WTC11 (cell line): Measurements from ENCODE around the gene FAM181A. TPM values are rescaled to one million over a fixed set of nuclear protein-coding genes. Genes with fewer than 3 reads are reported as not detected.
A peak's percentile ranks its signal among the peaks of the same experiment; 100 is the strongest.

Experiments used
- ATAC-seq: fragments of 200-7000 bp; cut with Tn5 transposase; 2 replicates; pipeline ENCODE4 v1.10.0; 2021; ENCODE audit warnings: mild to moderate bottlenecking, moderate library complexity
- CTCF ChIA-PET: fragments of 300-600 bp; sonication (Branson Sonifier 250); formaldehyde crosslinking; loops from one replicate; lab custom pipeline; 2021; ENCODE audit warnings: antibody characterized with exemption; lab: Charles Lee
- POLR2A ChIA-PET: fragments of 350-600 bp; sonication (Branson Sonifier 250); formaldehyde crosslinking; loops from one replicate; lab custom pipeline; 2021; ENCODE audit warnings: antibody characterized with exemption; lab: Charles Lee
- DNase-seq: peaks from one replicate; pipeline ENCODE4 v3.0.0; 2021; ENCODE audit warnings: low spot score
- H3K27ac Mint-ChIP-seq: 2 replicates; pipeline ENCODE4 v1.8.0; 2021; ENCODE audit warnings: mixed read lengths
- H3K27me3 Mint-ChIP-seq: 2 replicates; pipeline ENCODE4 v1.8.0; 2021; ENCODE audit warnings: low read depth, mild to moderate bottlenecking, moderate library complexity, mixed read lengths
- H3K36me3 Mint-ChIP-seq: 2 replicates; pipeline ENCODE4 v1.8.0; 2021; ENCODE audit warnings: mixed read lengths
- H3K4me1 Mint-ChIP-seq: 2 replicates; pipeline ENCODE4 v1.8.0; 2022; ENCODE audit warnings: mixed read lengths
- H3K4me3 Mint-ChIP-seq: 2 replicates; pipeline ENCODE4 v1.8.0; 2021; ENCODE audit warnings: mild to moderate bottlenecking, moderate library complexity, mixed read lengths
- H3K9me3 Mint-ChIP-seq: 2 replicates; pipeline ENCODE4 v1.8.0; 2021; ENCODE audit warnings: mixed read lengths
- ATF1 ChIP-seq: sonication (generic); formaldehyde crosslinking; IDR thresholded peaks from 2 replicates; pipeline ENCODE4 v1.8.1; 2023; ENCODE audit warnings: mild to moderate bottlenecking, moderate library complexity, missing genetic modification reagents
- ATF3 ChIP-seq: sonication (generic); formaldehyde crosslinking; conservative IDR thresholded peaks from 2 replicates; pipeline ENCODE4 v1.8.1; 2022; ENCODE audit warnings: mild to moderate bottlenecking, missing genetic modification reagents
- CREB1 ChIP-seq: sonication (generic); formaldehyde crosslinking; IDR thresholded peaks from 2 replicates; pipeline ENCODE4 v1.8.0; 2023; ENCODE audit warnings: mild to moderate bottlenecking, missing genetic modification reagents
- CTCF ChIP-seq: fragments of 200-600 bp; IDR thresholded peaks from 2 replicates; pipeline ENCODE4 v1.8.0; 2022; ENCODE audit warnings: antibody characterized with exemption
- ERG ChIP-seq: fragments of 250-450 bp; sonication (Bioruptor Pico); IDR thresholded peaks from 2 replicates; pipeline ENCODE4 v1.8.0; 2021; ENCODE audit warnings: mild to moderate bottlenecking
- KAT7 ChIP-seq: sonication (generic); formaldehyde crosslinking; IDR thresholded peaks from 2 replicates; pipeline ENCODE4 v1.8.1; 2023; ENCODE audit warnings: missing genetic modification reagents, mild to moderate bottlenecking, borderline replicate concordance
- MAX ChIP-seq: sonication (generic); formaldehyde crosslinking; IDR thresholded peaks from 2 replicates; pipeline ENCODE4 v1.8.0; 2022; ENCODE audit warnings: mild to moderate bottlenecking, missing genetic modification reagents
- MXD4 ChIP-seq: fragments of 250-450 bp; sonication (Bioruptor Pico); IDR thresholded peaks from 2 replicates; pipeline ENCODE4 v1.8.0; 2021; ENCODE audit warnings: mild to moderate bottlenecking, moderate library complexity, borderline replicate concordance
- MYBL2 ChIP-seq: sonication (generic); formaldehyde crosslinking; IDR thresholded peaks from 2 replicates; pipeline ENCODE4 v1.8.1; 2023; ENCODE audit warnings: mild to moderate bottlenecking, moderate library complexity, missing genetic modification reagents
- NR3C1 ChIP-seq: sonication (generic); formaldehyde crosslinking; conservative IDR thresholded peaks from 2 replicates; pipeline ENCODE4 v1.8.1; 2023; ENCODE audit warnings: low read depth, mild to moderate bottlenecking, missing genetic modification reagents
- STAT6 ChIP-seq: sonication (generic); formaldehyde crosslinking; conservative IDR thresholded peaks from 2 replicates; pipeline ENCODE4 v1.8.1; 2023; ENCODE audit warnings: mild to moderate bottlenecking, low read depth, missing genetic modification reagents, moderate library complexity
- ZBTB21 ChIP-seq: sonication (generic); formaldehyde crosslinking; IDR thresholded peaks from 2 replicates; pipeline ENCODE4 v1.8.1; 2023; ENCODE audit warnings: mild to moderate bottlenecking, missing genetic modification reagents, borderline replicate concordance
- ZNF263 ChIP-seq: sonication (generic); formaldehyde crosslinking; IDR thresholded peaks from 2 replicates; pipeline ENCODE4 v1.8.1; 2022; ENCODE audit warnings: low read depth, mild to moderate bottlenecking, moderate library complexity, missing genetic modification reagents
- ZNF281 ChIP-seq: sonication (generic); formaldehyde crosslinking; IDR thresholded peaks from 2 replicates; pipeline ENCODE4 v1.8.0; 2023; ENCODE audit warnings: mild to moderate bottlenecking, missing genetic modification reagents
- ZNF416 ChIP-seq: fragments of 250-450 bp; sonication (Bioruptor Pico); IDR thresholded peaks from 2 replicates; pipeline ENCODE4 v1.9.0; 2021; ENCODE audit warnings: mild to moderate bottlenecking, inconsistent platforms
- ZNF512 ChIP-seq: sonication (generic); formaldehyde crosslinking; IDR thresholded peaks from 2 replicates; pipeline ENCODE4 v1.8.1; 2022; ENCODE audit warnings: missing genetic modification reagents, borderline replicate concordance
- total RNA-seq: library from RNA; stranded (reverse); gene quantifications from 3 replicates; pipeline ENCODE4 v1.2.3, GENCODE V29; 2021

Gene FAM181A
- total RNA-seq, 1 experiment from 2014 or later: not detected

GRCh38 chr14:93905623-93906022 is 21.5 kb upstream of the FAM181A start (continued):
- TF ChIP-seq STAT6 (CRISPR knock-in tag) (no peak), ZNF281 (CRISPR knock-in tag) (no peak), ATF1 (CRISPR knock-in tag) (no peak), ZBTB21 (CRISPR knock-in tag) (no peak), MAX (CRISPR knock-in tag) (no peak), CREB1 (CRISPR knock-in tag) (no peak), ERG (CRISPR knock-in tag) (no peak), KAT7 (no peak), NR3C1 (no peak), ZNF263 (CRISPR knock-in tag) (no peak), MYBL2 (no peak), MXD4 (CRISPR knock-in tag) (no peak), ZNF416 (no peak), ZNF512 (no peak)

GRCh38 chr14:93906341-93907329 is 20.5 kb upstream of the FAM181A start:
- CTCF ChIA-PET: interaction anchor here (0.6 to 5.3 kb wide), 19 partner anchors 11 to 700 kb away, joined by 3 to 119 read pairs (median 4); partner anchors contain the start of genes GON7 and UBR7
- Mint-ChIP-seq H3K4me3 (no peak overlapping the region), H3K9me3 (no peaks in the 10 kb centered on the region)
- ATAC-seq: peak; percentile 84
- TF ChIP-seq ATF3 (CRISPR knock-in tag) (no peak), CTCF (peak; percentile 72)
- TF ChIP-seq, all 79 proteins: peak for 1
- peak; percentile 84 for DNase-seq
- Mint-ChIP-seq H3K36me3 (no peaks in the 10 kb centered on the region), H3K4me1 (peaks cover 20% of the 10 kb centered on the region), H3K27me3 (no peaks in the 10 kb centered on the region; the same call in 1 of the 2 replicates), H3K27ac (no peak overlapping the region; the same call in 1 of the 2 replicates)
- POLR2A ChIA-PET: no interaction called here
